Posterior cingulate gyrus (tissue), 11 donors: ENCODE results near the gene PLG.
"Not testable (repeated sequence)": the region's sequence is repeated elsewhere in the genome, so short reads cannot be mapped to it uniquely, and the experiment has no call there.

Source experiments
- DNase-seq, 10 donors: peaks; one replicate each; pipeline versions ENCODE4 v3.0.0 to v3.0.0-alpha.2; 2020 to 2021; ENCODE audit warnings: mixed read lengths in 3 of 10
- intact Hi-C: fragments of 100-400 bp; cut with DNase I; formaldehyde crosslinking; loops from one replicate; pipeline ENCODE4 v1.15.1; 2023

PLG gene

DNA sequence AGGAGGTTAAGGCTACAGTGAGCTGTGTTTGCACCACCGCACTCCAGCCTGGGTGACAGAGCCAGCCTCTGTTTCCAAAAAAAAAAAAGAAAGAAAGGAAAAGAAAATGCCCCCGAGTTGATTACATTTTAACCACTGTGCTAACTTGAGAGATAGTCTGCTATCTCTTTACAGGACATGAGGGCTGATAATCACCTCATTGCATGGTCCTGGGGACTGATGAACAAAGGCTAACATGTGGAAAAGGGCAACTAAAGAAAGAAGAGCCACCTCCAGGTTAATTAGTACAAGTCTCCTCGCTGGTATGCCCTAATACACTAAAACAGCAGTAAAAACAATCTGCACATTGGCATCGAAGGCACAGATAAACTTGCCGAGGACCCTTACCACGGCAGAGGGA is 4.2 kb upstream of the PLG start:
- DNase-seq = no peak
- intact Hi-C loops = no loop called here

DNA sequence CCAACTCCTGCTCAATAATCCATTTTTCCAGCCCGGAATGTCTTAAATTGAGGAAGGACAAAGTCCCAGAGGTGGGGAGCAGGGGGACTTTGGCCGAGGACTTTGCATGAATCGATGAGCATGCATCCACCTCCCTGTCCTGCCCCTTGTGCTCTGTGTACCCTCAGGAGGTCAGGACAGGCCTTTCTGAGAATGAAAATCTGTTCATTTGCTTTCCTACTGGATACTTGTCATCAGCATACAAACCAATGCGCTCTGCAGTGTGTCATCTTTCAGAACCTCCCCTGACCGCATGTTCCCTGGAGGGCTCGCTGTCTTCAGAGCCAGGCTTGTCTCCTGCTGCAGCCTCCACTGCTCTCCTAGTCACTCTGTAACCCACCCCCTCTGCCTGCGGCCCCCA is 2.6 kb downstream of the PLG start:
- DNase-seq, intact Hi-C loops: not testable (repeated sequence)

DNA sequence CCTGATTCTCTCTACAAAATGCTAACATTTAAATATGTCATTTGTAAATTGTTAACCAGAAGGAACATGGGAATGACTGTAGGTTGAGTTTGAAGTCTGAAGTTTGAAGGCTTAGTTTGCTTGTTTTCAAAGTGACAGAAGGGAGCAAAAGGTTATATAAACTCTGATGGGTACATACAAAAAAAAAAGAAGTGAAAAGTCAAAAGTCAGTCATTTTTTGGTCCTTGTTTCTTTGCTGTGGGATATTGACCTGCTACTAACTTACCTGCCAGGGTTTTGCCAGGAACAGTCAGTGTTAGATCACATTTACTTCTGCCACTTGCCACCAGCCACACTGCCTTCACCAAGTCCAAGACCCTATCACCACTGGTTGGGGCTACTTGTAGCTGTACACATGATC is 6.9 kb downstream of the PLG start:
- intact Hi-C loops, DNase-seq: not testable (repeated sequence)

DNA sequence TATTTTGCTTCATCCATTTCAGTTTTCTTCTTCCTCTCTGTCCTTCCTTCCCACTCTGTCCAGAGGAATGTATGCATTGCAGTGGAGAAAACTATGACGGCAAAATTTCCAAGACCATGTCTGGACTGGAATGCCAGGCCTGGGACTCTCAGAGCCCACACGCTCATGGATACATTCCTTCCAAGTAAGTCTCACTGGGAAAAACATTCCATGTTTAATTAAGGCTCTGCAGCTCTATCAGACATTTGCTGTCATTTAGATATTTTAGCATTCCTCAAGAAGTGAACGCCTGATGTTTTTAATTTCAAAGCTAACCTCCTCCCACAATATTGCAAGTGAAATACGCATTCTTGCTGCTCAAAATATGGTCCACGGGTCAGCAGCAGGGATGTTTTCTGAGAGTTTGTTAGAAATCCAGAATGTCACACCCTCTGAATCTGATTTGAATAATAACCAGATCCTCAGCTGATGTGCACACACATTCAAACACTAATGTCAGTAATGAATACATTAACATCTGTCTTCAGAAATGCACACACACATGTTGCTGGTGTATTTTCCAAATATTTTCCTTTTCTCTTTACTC is 12.8 kb downstream of the PLG start:
- DNase-seq = no peak
- intact Hi-C loops = no loop called here

DNA sequence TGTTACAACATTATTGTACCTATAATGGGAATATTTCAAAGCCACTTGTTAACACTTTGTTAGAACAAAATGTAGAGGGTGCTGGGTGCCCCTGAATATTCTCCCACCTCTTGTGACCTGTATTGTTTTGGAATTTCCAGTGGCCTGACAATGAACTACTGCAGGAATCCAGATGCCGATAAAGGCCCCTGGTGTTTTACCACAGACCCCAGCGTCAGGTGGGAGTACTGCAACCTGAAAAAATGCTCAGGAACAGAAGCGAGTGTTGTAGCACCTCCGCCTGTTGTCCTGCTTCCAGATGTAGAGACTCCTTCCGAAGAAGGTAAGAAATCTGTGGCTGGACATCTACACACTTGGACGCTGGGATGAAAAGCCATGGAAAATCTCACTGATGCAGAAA is 28.9 kb downstream of the PLG start:
- DNase-seq = no peak
- intact Hi-C loops = loop anchor here (5.0 kb wide), 1 partner anchor 36 kb away; no protein-coding TSS in a partner anchor

DNA sequence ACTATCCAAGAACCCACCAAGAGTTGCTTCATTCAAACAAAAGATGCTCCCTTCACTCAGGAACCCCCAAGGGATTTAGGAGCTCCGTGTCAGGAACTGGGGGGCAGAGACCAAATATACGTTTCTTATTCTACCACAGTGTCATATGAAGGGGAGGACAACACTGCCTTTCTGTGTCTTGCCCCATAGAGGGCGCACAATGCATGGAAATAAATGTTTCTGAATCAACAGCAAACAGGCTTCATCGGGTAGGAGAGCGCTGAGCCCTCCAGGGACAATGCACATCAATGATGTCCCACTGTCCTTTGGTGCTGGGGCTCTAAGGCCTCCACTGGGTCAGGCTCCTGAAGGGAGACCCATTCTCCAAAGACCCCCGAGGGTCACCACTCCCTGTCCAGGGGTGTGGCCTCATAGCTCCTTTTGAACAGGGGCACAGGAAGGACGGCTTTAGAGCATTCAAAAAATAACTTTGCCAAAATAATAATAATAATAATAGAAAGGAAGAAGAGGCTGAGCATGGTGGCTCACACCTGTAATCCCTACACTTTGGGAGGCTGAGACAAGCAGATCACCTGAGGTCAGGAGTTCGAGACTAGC is 31.1 kb downstream of the PLG start:
- peak in 7 of 10 donors; percentile 19 to 79 (median 40) for DNase-seq
- intact Hi-C loops = loop anchor here (5.0 kb wide), 1 partner anchor 34 kb away; no protein-coding TSS in a partner anchor

DNA sequence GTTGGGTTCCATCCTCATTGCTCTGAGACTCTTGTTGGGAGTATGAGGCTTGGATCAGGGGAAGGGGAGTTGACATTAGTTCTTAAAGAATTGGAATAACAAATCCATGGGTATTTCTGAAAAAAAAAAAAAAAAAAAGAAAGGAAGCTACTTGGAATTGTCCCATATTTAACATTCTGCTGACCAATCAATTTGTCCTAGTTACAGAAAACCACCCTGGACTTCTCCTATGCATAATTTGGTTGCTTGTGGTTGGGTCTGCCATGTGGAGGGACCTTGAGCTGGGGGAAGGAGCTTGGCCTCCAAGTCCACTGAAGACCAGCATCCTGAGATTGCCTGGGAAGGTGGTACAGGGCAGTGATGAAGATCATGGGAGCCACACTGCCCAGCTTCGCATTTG is 32.6 kb downstream of the PLG start:
- intact Hi-C loops = loop anchor here (5.0 kb wide), 1 partner anchor 33 kb away; no protein-coding TSS in a partner anchor
- no peak for DNase-seq

DNA sequence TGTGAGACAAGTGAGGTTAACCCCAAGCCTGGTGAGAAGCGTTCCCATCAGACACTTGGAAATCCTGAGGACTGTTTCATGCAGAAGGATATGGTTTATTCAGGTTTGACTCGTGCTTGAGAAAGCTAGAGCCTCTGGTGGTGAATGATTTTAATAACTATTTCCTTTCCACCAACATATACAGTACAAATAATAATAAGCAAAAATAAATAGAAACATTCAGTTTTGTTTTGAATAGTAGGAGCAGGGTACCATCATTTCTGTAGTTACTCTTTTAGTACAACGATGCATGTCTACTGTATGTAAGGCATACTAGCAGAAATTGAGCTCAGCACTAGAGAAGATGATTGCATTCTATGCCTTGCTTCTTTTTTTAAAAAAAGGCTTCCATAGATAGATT is 33.5 kb downstream of the PLG start:
- intact Hi-C loops = no loop called here
- DNase-seq = no peak

DNA sequence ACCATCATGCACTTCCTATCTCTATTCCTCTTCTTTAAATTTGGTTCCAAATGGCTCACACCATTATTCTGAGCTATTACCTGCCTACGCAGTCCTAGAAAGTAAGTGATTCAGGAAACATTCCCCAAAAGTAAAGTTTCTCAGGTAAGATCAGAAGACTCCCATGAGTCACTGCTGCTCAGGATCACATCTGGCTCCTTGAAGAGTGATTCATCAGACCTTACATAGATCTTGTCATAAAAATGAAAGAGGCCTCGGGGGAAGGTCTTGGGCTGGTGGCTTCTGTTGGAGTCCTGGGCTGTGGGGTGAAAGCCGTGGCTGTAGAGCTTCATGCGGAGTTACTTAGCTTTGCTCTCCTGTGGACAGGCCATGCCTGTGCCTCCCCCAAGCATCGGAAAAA is 35.9 kb downstream of the PLG start:
- intact Hi-C loops = no loop called here
- DNase-seq = no peak

DNA sequence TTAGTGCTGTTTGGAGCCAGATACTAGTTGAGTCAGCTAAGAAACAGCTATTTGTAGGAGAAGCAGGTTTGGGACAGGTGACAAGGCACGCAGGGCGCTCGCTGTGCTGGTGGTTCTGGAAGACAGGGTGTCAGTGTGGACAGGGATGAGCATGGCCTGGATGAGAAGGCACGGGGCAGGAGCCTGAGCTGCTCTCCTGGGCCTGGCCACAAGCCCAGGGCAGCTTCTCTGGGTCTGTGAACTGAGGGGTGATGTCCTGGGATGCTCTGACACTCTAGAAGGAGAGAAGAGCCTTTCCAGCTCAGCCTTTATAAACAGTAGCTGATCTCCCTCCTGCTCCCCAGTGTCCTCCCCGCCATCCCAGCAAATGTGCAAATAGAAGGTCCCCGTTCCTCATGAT is 37.9 kb downstream of the PLG start:
- DNase-seq = no peak
- intact Hi-C loops = no loop called here

DNA sequence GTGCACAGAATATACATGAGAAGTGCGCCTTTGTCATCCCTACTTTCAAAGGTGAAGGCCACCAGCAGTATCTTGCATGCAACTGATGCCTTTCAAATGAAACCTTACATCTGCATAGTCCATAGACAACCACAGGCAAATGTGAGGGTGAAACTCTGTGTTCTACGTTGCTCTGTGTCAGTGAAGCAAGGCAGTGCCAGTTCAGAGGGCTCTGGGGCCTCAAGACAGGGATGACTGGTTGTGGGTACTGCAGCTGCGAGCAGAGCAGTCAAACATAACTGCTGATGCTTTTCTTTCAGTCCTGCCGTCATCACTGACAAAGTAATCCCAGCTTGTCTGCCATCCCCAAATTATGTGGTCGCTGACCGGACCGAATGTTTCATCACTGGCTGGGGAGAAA is 39.0 kb downstream of the PLG start:
- DNase-seq, intact Hi-C loops: not testable (repeated sequence)

DNA sequence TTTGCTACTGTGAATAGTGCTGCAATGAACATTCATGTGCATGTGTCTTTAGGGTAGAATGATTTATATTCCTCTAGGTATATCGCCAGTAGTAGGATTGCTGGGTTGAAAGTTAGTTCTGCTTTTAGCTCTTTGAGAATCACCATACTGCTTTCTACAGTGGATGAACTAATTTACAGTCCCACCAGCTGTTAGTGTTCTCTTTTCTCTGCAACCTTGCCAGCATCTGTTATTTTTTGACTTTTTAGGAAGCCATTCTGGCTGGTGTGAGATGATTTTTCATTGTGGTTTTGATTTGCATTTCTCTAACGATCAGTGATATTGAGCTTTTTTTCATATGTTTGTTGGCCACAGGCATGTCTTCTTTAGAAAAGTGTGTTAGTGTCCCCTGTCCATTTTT is 40.0 kb downstream of the PLG start:
- intact Hi-C loops = no loop called here
- no peak for DNase-seq

DNA sequence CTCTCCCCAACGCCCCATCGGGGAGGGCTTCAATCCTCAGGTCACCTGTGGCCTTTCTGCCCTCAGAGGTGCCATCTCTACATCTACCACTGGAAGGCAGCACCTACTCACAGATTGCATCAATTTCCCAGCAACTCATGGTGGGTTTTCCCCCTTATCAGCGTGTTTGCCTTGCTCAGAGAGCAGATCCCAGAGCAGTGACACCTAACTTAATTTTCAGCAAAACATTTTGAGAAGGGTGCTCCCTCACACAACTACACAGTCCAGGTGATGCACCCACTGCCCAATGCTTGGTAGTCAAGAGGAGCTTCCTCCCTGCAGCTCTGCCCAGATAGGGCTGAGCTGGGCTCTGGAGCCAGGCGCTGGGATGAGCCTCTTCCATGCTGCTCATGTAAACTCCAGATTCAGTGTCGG is 48.2 kb downstream of the PLG start:
- DNase-seq = no peak
- intact Hi-C loops = no loop called here

DNA sequence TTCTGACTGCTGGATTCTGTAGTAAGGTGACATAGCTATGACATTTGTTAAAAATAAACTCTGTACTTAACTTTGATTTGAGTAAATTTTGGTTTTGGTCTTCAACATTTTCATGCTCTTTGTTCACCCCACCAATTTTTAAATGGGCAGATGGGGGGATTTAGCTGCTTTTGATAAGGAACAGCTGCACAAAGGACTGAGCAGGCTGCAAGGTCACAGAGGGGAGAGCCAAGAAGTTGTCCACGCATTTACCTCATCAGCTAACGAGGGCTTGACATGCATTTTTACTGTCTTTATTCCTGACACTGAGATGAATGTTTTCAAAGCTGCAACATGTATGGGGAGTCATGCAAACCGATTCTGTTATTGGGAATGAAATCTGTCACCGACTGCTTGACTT is 51.2 kb downstream of the PLG start:
- intact Hi-C loops, DNase-seq: not testable (repeated sequence)

DNA sequence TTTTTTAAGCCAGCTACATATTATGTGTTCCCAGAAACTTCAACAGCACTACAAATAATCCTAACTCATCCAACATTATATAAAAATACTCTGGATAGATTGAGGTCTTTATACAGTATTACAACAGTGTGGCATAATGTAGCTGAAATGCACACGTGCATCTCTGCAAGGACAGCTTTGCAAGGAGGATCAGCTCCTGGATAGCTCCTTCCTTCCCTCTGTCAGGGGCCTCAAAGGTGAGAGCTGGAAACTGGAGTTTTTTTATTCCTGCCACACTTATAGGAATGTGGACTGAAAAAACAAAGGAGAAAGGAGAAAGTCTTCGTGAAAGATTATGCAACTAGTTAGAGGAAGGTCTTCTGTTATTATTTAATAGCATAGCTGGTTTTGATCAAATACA is 53.1 kb downstream of the PLG start:
- intact Hi-C loops = no loop called here
- DNase-seq = no peak

DNA sequence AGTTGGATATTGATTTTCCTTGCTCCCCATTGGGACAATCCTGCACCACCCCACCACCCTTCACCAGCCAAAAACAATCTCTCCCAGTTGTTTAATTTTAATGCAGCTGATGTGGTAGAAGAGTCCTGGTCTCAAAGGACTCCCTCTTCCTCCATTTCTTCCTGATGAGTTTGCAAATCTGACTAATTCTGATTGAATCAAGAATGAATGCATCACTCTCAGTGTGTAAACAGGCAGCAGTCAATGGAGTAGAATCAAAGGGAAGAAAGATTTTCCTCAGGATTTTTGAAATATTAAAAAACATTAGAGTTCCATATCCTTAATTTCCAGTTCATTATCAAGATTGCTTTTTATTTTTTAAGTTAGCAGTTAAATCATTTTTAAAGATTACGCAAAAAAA is 54.0 kb downstream of the PLG start:
- DNase-seq = no peak
- intact Hi-C loops = no loop called here

DNA sequence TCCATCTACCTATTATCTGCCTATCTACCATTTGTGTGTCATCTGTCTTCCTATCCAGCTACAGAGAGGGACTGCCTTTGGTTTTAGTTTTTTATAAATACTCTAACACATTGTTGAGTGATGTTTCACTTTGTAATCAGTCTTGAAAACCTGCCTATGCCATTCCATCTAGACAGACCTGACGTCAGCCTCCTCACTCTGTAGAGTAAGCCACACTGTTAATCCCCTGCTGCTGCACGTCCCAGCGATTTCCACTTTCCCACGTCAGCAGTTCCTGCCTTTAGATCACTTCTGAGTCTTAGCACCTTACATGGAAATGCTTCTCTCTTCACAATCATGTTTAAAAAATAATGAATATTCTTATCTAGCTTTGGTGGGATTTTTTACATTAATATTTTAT is 54.8 kb downstream of the PLG start:
- no peak for DNase-seq
- intact Hi-C loops = no loop called here

DNA sequence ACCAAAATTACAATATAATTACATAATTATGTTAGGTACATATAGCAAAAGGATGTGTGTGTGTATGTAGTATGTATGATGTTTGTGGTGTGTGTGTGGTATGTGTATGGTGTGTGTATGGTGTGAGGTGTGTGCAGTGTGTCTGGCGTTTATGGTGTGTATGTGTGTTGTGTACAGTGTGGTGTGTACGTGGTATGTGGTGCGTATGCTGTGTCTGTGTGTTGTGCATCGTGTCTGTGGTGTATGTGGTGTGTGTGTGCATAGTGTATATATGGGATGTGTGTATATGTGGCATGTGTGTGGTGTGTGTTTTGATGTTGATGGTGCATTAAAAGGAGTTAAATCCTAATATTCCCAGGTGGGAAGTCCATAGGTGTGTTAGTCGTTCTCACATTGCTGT is 62.8 kb downstream of the PLG start:
- DNase-seq = no peak
- intact Hi-C loops = loop anchor here (5.0 kb wide), 1 partner anchor 33 kb away; no protein-coding TSS in a partner anchor

DNA sequence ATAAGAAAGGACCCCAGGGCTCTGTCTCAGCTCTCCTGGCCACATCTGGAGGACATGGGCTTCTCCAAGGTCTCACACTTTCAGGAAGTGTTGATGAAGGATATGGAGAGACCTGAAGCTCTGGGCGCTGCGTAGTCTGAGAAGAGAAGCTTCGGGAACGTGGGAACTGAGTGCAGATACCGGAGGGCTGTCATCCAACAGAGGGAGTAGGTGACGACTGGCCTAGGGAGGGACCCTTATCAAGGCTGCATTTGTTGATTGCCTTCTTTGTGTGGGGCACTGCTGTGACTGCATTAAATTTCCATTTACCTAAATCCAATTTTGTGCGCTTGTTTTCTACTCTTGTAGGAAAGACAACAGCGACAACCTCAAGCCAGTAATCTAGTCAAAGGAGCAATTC is 63.4 kb downstream of the PLG start:
- DNase-seq = no peak
- intact Hi-C loops = loop anchor here (5.0 kb wide), 1 partner anchor 33 kb away; no protein-coding TSS in a partner anchor

DNA sequence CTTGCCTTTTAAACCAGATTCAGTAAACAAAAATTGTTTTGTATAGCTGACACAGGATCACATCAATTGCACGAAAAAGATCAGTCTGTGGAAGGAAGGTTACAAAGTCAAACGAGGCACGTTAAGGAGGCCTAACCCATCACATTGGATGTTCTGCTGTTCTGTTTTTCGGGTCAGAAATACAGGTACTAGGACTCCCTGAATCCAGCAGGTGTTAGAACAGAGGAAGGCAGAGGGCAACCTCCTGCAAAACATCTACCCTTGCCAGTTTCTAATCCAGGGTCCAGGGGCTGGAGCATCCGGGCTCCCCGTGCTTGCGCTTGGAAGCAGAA is 64.6 kb downstream of the PLG start:
- DNase-seq = no peak
- intact Hi-C loops = loop anchor here (2.0 to 5.0 kb wide), 2 partner anchors 34 to 246 kb away; no protein-coding TSS in a partner anchor

DNA sequence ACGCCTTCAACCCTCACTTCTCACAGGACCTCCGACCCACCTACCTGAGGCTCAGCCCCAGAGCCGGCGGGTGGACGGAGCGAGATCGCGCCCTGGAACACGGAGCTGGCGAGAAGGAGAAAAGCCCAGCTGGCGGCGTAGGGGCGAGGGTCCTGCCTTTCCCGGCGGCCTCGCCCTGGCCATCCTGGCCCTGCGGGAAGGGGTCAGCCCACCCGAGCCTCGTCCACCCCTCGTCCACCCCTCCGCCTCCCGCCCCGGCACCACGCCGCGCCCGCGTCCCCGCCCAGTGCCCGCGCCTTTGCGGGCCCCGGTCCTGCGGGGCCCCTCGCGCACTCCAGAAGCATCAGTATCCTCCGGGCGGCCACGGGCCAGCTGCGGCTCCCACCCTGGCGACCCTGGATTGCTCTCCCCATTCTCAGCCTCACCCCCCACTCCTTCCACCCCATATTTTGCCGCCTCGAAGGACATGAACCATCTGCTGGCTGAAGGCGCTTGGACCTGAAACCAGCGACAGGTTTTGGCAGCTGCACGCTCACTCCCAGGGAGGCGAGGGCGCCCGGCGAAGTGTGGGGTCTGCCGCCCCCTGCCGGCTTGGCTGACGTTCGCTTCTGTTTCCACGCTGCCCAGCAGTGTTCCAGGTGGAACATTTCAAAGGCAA is 65.1 kb downstream of the PLG start:
- intact Hi-C loops = loop anchor here (2.0 to 5.0 kb wide), 2 partner anchors 35 to 246 kb away; no protein-coding TSS in a partner anchor

DNA sequence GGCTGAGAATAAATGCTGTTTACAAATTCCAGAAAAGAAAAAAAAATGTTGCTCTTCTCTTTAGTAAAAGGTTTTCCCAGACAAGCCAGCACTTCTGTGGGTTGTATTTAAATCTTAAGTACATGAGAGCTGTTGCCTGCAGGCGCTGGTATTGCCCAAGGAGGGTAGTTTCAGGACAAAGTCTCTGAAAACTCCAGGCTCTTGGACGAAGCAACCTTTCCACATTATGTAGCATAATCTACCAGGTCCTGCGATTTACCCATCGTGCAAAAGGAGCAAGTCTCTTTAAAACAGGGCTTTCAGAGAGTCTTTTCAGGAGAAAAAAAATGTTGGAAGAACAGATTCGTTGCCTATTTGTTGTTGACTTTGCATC is 65.6 kb downstream of the PLG start:
- intact Hi-C loops = loop anchor here (2.0 to 5.0 kb wide), 2 partner anchors 35 to 247 kb away; no protein-coding TSS in a partner anchor
- DNase-seq = no peak

More for the DNA sequence above, 65.1 kb downstream of the PLG start:
- DNase-seq = peak; percentile 61 to 97 (median 82)
